NCI-H1436 (cell line): ENCODE results near the gene CSGALNACT2.

Experiments used
- DNase-seq: peaks from one replicate; lab custom pipeline; 2025; lab: John Stamatoyannopoulos, UW

The CSGALNACT2 gene

GRCh38 chr10:43190289-43190688 lies 52.0 kb downstream of the CSGALNACT2 start:
- no peak for DNase-seq

DNA sequence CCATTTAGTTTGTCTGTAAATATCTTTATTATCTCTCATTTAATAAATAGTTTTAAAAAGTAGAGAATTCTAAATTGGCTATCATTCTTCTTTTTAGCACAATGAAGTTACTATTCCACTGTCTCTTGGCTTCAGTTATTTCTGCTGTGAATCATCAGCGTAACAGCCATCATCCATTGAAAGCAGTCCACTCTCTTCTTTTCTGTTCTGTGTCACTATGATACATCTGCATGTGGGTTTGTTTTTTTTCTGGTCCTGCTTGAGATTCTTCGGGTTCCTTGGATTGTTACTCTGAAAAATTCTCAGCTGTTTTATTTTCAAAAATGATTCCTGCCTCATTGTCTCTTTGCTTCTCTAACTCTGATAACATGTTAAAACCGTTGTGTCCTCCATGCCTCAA lies 52.5 kb downstream of the CSGALNACT2 start:
- no peak for DNase-seq

- no peak for DNase-seq
Measured at GRCh38 chr10:43192884-43193283, 54.6 kb downstream of the CSGALNACT2 start.

DNA sequence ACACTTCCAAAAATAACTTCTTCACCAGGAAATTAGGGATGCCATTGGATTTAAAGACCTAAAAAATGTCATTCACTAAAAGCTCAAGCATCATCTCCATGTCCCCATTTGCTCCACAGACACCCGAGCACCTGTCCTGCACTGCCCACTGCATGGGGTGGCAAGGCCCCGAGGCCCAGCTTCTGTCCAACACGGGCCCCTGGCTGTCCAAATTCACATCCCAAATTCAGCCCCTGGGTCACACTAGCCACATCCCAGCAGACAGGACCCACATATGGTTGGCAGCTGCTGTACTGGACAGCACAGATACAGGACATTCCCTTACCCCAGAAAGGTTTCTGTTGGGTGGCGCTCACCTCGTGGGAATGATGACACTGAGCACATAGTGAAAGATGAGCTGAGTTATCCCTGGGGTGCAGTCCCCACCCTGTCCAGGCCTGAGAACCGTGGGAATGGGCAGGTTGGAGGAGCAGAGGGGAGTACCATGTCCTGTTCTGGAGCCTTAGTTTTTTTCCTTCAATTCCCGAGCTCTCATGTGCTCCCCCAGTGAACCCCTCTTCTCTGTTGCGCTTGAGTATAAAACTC lies 55.3 kb downstream of the CSGALNACT2 start:
- DNase-seq, result no peak

- DNase-seq, result no peak
Measured at GRCh38 chr10:43194266-43194665, 56.0 kb downstream of the CSGALNACT2 start.

DNA sequence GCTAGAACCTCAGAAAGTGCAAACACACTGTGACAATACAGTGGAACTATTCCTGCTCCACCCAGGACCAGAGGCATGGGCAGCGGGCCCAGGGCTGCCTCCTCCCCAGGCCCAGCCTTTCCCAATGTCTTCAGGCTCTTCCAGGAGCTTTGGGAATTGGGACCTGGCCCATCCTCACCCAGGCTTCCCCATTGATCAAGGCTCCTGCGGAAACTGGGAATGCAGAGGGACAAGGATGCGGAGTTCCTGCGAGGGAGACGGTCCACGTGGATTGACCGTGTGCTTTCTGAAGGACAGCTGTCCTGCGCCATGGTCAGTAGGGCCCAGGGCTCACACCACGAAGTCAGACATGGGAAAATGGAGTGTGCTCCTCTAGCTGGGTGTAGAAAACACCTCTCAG lies 56.6 kb downstream of the CSGALNACT2 start:
- DNase-seq, result no peak

- DNase-seq, result no peak
Measured at GRCh38 chr10:43195557-43195956, 57.3 kb downstream of the CSGALNACT2 start.

DNA sequence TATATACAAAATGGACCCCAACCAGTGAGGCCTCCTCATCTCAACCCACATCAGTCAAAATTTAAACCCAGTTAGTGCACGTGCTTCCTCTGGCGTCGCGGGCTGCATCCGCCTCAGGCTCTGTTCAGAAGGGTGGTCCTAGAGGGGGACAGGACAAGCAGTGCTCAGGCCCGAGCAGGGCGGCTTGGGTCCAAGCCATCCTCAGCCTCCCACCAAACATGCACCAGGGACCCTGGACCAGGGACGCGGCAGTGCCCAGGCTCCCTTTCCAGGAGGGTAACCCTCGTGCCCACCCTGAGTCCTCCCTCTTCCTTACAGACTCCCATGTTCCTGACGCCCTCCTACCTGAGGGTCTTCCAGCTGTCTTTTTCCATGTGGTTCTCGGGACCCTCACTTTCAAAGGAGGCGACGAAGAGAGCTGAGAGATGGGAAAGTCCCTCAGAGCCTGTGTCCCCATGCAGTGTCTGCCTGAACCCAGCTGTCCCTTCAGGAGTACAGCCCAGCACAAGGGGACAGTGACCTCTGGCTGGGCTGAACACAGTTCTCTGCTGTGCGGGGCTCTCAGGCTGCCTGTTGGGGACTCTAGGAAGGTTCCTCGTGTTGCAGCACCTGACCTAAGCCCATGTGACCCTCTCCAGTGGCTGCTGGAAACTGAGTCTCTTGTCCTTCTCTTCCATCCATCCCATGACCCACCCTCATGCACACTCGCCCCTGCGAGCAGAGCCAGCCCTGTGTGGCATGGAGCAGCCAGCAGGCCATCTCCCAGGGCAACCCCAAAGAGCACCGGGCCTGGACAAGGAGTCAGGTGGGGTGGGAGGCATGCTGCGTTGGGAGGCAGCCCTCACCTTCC lies 58.1 kb downstream of the CSGALNACT2 start:
- DNase-seq, result no peak

GRCh38 chr10:43196981-43197833 lies 59.0 kb downstream of the CSGALNACT2 start:
- DNase-seq, result no peak

DNA sequence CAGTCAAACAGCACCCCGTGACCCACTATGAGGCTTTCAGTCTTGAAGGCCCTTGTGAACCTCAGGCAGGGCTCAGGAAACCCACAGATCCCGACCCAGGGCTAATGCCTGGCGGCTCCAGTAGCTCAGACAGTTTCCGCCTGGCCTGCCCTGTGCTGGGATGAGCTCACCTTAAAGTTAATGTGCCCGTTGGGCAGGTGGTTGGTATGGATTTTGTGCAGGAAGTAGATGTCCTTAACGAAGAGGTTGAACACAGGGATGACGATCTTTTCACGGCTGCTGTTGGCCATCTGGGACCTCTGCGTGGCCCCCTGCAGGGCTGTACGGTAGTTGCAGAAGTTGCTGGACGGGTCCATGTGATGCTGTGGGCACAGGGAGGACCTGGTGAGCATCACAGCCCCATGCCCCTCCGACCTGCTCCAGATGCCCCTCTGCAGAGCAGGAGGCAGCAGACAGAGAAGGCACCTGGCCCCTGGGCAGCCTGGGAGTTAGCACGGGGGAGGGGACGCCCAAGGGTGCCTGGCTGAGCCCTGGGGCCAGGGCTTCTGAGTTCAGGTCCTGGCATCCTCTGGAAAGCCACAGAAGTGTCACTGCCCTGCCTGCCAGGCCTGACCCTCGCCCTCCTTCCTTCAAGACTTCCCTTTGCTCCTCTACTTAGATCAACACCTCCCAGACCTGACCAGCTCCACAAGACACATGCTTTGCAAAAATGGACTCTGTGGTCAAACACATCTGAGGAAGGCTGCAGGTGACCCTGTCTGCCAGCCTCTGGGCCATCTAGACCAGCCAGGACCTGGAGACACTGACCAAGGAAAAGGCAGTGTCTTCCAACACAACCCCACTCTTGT lies 59.8 kb downstream of the CSGALNACT2 start:
- no peak for DNase-seq

GRCh38 chr10:43198682-43199005 lies 60.4 kb downstream of the CSGALNACT2 start:
- no peak for DNase-seq

DNA sequence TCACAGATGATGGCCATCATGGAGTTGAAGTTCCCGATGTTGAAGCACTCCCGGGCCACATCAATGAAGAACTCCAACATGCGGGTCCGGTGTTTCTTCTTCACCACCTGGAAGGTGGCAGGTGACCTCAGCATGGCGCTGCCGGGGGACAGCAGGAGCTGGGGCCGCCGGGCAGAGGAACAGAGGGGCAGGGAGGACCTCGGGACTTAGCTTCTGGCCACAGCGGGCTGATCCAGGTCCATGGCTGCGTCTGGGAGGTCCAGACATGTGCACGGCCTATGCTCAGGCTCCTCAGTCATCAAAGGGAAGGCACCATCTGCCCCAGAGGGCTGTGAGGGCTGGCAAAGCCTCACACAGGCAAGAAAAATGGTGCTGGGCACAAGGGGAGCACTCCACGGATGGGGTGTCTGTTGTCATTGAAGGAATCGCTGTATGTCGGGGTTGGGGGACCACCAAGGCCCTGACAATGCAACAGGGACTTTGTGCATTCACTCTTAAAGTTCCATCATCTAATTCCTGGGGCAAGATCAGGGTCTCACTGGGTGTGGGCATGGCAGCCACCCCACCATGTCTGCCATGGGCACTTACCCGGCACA lies 60.9 kb downstream of the CSGALNACT2 start:
- DNase-seq, result no peak

DNA sequence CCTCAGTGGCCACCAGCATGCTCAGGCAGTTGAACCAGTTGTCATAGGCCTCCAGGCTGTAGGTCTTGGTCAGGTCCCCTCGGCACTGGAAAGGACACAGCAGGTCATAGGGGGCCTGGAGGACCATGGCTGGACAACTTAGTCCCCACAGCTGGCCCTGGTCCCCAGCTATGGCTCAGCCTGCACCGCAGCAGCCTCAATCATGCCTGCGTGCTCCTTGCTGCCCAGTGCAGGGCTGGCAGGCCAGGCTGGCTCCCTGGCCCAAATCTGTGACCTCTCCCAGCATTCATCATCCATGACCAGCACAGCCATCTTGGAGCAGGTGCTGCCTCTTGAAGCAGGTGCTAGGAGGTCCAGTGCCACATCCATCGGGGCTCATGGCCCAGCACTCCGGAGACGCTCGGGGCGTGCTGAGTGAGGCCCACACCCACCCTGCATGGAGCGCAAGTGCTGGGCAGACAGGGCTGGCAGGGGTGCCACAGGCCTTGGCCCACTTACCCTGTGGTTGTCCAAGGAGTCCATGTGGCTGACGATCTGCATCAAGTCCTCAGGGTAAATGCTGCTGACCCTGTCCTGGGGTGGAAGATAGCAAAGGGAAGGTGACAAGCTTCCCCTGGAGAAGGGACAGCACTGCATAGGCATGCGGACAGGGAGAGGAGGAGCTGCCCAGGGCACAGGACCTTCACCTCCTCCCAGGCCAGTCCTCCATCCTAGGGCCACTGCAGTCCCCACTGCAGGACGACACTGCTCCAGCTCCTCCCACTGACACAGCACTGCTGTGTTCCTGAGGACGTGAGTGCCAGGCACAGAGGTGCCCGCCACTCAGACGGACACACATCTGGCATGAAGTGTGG lies 61.7 kb downstream of the CSGALNACT2 start:
- no peak for DNase-seq

GRCh38 chr10:43200538-43201390 lies 62.5 kb downstream of the CSGALNACT2 start:
- no peak for DNase-seq

DNA sequence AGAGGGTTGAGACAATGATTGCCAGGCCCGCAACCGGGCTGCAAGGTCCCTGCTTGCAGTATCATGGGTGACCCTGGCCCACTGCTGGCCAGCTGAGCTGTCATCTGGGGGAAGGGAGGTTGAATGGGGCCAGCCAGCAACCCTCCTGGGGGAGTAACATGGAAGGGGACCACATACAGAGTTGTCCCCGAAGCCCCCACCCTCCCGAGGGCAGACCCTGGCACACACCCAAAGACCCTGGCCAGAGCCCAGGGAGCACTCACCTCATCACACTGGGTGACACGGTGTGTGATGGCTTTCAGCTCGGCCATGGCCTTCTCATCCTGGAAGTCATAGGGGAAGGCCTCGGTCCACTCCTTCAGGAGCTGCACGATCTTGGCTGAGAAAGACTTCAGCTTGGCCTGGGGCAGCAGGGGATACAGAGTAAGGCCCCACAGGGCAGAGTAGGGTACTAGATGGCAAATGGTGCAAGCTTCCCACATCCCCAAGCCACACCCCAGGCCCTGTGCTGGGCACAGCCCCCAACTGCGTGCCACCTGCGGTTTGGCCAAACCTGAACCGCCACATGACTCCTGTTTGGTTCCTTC lies 63.4 kb downstream of the CSGALNACT2 start:
- no peak for DNase-seq

DNA sequence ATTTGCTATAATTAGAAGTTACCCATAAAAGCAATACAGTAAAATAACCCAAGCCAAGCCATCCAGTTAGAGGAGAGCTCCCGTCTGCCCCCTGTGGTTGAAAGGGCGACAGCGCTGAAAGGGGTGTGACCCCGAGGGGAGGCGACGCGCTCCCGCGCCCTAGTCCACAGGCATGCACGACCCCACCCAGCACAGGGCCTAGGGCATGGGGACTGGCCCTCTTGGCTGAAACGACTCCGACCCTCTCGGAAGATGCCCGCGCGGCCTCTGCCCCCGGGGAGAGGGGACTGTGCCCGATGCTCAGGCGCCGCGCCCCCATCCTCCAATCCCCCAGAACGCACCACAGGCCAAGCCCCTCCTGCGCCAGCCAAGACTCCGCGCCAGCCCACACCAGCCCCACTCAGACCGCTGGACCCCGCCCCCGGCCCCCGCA lies 64.0 kb downstream of the CSGALNACT2 start:
- DNase-seq, result no peak

DNA sequence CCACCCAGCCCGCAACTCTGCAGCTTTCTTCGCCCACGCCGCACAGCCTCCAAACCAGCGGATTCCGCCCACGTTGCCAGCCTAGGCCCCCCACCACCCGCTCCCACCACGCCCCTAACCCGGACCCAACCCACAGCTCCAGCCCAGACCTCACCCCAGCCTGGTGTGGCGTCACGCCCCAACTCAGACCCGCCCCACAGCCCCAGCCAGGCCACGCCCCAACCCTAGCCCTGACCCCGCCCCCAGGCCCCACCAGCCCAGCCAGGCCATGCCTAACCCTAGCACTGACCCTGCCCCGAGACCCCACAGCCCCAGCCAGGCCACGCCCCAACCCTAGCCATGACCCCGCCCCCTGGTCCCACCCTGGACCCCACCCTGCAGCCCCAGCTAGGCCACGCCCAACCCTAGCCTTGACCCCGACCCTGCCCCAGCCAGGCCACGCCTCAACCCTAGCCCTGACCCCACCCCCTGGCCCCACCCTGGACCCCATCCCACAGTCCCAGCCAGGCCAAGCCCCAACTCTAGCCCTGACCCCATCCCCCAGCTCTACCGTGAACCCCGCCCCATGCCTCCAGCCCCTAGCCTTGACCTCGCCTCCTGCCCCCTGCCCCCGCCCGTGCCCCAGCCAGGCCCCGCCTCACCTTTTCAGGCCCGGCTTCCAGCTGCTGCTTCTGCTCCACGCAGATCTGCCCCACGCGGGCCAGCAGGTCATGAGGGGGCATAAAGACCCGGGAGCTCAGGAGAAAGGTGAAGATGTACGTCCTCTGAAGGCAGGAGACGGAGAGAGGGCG lies 64.6 kb downstream of the CSGALNACT2 start:
- DNase-seq, result no peak

DNA sequence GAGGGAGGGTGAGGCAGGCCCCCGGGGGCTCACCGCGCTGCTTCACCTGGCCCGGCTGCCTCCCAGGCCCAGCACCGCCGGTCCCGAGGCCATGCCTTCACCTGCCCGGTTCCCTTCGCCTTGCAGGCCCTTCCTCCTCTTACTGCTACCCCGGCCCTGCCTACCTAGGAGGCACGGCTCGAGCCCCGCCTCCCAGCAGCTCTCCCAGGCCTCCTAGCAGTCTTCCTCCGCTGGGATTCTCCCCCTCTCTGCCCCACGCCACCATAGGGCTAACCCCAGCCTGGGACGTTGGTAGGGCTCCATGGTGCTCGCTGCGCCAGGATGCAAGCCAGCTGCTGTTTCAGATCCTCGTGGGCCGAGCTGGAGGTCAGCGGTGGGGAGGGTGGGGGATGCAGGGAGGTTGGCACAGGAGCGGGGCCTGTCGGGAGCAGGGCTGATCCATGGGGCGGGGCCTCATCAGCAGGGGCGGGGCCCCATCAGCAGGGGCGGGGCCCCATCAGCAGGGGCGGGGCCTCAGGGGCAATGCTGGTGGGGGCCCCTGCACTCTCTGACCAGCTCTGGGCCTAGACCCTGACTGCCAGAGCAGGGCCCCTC lies 65.3 kb downstream of the CSGALNACT2 start:
- no peak for DNase-seq
